Stimulated activated CD8-positive, alpha-beta memory T cell treated with anti-CD3 and anti-CD28 coated beads, Interleukin-2, amount 100 ng/mL, for 1 hour (primary cell): ENCODE results near the gene SRSF1.

Source experiments
- DNase-seq, 2 donors: peaks; one replicate each; pipeline ENCODE4 v3.0.0-alpha.2; 2020; ENCODE audit warnings: low read depth in 2 of 2

SRSF1 gene

DNA sequence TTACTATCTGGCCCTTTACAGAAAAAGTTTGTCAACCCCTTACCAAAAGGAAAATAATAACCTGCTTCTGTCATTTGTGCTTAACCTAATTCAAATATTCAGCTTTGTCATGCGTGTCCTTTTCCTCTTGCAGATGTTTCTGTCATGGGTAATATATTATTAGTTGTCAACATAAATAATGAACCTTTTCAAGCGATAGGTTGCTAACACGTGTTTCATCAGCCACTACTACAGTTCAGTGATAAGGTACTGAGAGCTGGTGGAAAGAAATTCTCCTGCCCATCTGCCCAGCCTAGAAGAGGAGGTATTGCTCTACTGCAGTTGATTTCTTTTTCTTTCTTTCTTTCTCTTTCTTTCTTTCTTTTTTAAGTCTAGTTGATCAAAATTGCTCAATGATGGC is 12.0 kb upstream of the SRSF1 start:
- DNase-seq: no peak

DNA sequence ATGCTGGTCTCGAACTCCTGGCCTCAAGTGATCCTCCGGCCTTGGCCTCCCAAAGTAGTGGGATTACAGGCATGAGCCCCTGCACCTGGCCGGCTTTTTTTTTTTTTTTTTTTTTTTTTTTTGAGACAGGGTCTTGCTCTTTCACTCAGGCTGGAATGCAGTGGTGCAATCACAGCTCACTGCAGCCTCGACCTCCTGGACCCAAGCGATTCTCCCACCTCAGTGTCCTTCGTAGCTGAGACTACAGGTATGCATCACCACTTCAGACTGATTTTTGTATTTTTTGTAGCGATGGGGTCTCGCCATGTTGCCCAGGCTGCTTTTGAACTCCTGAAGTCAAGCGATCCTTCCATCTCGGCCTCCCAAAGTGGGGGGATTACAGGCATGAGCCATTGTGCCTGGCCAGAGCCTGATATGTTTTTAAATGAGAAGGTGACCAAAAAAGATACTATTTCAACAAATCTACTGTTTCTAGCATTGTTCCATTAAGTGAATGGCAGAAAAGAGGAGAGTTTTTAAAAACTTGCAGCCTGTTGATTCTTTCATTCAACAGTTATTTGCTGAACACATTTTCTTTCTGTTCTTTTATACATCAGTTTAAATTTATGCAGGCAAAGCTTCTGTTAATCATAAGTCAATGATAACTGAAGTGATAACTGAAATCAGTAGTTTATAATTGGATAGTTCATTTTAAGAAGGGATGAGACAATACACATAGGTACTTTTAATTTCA is 3.2 kb upstream of the SRSF1 start:
- DNase-seq: no peak

DNA sequence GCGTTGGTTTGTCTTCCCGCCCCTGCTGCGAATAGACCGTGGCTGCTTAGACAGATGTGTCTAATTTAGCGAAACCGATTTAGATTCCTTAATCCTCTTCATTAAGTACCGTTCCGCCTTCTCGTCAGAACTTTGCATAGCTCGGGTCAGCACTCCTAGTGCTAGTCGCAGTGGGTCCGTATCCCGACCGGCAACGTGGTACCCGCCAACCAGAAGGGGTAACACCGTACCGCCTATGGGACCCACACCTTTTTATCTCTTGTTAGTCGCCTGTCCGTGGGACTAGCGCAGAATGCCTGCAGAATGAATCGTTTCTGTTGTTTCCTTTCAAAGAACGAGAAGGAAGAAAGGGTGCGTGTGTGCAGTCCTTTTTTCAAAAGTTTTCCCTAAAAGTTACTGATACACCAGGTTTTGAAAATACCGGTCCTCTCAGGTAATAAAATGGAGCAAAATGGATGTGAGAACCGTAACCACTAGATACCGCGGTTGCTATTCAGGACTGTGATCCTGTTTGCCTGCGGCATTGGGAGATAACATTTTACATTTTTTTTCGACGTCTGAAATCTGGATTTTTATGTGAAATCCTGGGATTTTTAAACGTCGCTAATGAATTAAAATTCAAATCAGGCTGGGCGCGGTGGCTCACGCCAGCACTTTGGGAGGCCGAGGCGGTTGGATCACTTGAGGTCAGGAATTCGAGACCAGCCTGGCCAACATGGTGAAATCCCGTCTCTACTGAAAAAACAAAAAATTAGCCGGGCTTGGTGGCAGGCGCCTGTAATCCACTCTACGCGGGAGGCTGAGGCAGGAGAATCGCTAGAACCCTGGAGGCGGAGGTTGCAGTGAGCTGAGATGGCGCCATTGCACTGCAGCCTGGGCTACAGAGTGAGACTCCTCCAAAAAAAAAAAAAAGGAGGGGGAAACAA is 998 bp upstream of the SRSF1 start:
- DNase-seq: no peak

DNA sequence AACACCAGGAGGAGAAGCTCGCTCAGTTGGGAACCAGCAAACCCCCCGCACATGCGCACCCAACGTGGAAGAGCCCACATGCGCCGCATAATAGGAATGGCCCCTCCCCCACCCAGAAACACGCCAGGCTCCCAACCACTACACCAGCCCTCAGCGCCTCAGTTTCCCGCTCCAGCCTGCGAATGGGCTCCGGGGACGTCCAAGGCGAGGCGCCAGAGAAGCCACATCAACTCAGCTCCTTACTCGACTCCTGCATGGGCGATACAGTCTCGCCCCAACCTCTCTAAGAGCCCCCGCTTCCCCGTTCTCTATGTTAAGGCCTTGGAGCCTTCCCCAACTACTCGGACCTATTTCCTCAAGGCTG is 504 bp downstream of the SRSF1 start:
- peak in 1 of 2 donors; percentile 27 for DNase-seq

DNA sequence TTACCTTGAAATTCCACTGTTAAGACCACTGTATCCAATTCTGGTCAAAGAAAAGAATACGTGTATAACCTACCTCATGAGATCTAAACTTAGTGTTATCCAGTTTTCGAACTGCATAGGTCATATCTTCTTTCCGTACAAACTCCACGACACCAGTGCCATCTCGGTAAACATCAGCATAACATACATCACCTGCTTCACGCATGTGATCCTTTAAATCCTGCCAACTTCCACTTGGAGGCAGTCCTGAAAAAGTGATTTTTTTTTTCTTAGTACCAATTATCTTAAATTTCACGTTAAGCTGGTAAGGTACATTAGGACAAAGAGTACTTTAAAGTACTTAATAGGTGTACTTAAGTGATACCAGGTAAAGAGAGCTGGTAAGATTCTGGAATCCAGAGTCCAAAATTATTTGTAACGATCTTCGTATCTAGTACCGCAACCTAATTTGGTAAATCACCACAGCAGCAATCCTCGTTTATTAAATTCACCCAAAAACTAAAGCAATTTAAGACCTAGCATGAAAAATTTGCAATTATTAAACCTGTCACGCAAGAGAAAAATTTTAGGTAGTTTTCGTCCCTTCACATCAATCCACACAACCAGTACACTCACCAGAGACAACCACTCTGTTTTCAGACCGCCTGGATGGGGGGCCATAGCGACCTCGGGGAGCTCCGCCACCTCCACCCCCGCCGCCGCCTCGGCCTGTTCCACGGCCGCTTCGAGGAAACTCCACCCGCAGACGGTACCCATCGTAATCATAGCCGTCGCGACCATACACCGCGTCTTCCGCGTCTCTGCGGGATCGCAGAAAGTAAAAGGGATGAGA is 1.1 kb downstream of the SRSF1 start:
- DNase-seq: peak in 1 of 2 donors; percentile 31

DNA sequence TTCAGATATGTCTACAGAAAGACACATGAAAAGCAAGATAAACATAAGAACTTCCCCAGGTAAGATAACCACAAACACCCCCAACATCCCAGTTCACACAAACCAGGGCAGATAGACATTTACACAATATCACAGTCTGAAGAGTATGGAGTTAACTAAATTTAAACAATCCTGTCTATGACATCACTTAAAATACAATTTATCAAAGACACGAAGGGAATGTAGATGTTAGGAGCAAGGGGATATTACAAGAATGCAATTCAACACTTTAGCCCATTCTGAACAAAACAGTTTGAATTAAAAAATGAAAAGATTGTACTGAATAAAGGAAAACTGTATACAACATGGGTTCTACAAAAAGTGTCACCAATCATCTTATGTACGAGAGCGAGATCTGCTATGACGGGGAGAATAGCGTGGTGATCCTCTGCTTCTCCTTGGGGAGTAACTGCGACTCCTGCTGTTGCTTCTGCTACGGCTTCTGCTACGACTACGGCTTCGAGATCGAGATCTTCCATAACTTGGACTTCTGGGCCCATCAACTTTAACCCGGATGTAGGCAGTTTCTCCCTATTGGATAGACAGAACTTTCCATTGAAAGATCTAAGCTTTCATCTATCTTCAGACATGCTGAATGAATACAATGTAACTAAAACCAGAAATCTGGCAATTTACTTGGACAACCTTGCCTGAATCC is 1.9 kb downstream of the SRSF1 start:
- no peak for DNase-seq

DNA sequence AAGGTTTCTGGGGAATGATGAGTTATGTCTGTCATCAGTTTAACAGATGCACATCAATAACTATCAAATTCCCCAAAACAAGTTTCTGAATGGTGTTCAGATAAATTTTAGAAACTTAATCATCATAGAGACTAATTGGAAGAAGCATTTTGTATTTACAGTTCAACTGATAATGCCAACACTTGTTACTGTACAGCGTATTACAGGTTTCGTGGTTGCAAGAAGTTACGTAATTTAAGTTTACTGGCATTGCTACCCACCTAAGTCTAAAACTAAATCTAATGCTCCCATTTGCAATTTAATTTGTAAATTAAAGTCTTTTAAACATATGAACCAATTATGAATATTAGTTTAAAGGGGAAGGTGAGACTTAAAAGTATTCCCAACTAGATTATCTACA is 3.0 kb downstream of the SRSF1 start:
- no peak for DNase-seq

DNA sequence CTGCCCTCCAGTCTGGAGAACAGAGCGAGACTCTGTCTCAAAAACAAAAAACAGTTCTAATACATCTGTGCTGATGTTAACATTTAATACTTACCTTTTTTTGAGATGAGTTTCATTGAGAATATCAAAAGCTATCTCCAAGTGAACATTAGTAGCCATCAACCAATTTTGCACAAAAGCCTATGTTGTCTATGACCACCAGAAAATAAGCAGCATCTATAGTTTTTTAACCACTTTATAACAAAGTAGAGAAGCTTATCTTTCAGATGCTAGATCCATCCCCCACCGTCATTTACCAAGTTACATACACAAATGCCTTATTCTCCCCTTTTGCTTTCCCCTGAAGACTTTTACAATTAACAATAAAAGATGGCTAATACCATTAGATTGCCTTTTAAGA is 4.1 kb downstream of the SRSF1 start:
- DNase-seq: no peak

DNA sequence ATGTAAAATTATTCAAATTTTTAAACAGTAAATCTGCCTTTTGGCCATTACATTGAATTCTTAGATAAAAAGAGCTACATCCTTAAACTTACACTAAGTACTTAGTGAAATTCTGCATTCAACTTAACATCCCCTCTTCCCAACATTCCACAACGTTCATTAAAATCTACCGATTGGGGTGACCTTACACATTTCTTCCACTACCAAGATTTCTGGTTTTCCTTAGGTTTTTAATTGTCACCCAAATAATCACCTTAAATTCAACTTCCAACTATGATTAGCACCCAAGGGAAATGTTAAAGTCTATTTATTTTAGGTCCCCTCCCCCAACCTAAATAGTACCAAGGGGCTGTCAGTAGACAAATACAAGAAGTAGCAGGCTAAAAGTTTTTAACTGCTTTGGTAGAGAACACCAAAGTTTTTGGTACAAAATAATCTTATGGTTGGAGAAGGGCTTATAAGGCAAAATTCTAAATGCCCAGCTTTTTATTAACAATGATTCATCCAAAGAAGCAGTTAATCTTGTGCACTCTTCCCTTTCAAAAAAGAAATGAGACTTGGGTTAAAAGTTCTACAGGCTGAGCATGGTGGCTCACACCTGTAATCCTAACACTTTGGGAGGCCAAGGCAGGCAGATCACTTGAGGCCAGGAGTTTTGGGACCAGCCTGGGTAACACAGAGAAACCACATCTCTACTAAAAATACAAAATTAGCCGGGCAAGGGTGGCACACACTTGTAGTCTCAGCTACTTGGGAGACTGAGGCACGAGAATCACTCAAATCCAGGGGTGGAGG is 4.7 kb downstream of the SRSF1 start:
- DNase-seq: no peak

DNA sequence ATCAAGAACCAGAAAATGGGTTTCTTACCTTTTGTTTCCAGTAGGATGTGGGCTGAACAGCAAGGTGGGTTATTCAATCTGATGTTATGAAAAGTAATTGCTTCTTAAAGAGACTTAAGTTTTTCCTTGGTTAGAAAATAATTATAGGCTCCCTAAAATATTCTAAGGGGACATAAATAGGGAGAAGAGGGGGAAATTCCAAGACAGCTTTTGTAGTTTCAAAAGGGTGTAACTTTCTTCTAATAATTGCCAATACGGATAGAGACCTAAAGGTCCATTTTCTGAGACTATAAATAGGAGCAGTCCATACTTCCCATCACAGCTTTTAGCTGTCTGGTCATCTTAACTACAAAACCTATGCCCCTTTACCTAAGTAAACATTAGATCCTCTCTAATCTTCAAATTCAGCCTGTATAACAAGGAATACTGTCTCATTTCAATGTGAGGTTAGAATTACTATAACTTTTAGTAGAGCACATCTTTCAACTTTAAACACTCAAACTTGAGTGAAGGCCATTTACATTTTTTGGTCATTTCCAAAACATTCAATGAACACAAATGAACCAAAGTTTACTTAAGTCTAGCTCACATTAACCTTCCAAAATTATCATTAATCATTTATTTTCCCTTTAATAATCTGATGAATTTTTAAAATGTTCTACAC is 5.5 kb downstream of the SRSF1 start:
- no peak for DNase-seq

DNA sequence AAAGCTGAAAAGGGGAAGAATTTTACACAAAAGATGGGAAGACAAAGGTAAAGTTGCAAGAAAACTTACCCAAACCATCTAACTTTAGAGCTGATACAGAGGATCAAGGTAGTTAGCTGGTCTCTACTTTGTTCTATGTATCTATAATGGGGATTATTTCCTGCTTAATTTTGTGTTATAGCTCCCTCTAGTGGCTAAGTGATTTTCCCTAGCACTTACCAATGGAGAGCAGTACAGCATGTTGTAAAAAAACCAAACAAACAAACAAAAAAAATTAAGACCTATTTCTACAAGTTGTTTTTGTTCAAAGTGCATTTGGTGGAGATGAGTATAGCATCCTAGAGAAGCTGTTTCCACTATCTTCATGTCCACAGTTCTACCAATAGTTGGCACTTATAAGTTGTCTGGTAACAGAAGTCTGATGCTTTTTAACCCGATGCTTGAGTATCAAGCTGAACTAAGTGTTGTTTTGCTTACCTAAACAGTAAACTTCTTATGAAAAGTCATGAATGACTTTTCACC is 7.5 kb downstream of the SRSF1 start:
- DNase-seq: no peak

DNA sequence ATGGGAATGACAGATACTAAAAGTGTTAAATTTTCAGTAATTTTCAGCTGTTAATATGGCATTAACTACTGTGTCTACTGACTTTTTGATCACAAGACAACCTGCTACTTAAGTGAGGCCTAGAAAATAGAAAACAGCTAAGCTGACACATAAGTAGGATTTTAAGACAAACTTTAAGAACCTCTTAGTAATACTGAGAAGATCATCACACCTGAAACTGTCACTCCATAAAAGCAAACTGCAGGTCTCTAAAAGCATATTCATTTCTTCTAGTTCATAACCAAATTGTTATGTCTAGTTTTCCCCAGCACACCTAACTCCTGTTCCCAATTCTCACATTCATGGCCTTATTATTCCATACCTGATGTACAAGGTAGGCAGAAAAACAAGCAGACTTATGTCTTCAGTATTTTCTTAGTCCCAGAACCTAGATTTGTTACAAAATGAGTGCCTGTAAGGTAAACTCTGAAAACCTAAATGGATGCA is 8.0 kb downstream of the SRSF1 start:
- no peak for DNase-seq

DNA sequence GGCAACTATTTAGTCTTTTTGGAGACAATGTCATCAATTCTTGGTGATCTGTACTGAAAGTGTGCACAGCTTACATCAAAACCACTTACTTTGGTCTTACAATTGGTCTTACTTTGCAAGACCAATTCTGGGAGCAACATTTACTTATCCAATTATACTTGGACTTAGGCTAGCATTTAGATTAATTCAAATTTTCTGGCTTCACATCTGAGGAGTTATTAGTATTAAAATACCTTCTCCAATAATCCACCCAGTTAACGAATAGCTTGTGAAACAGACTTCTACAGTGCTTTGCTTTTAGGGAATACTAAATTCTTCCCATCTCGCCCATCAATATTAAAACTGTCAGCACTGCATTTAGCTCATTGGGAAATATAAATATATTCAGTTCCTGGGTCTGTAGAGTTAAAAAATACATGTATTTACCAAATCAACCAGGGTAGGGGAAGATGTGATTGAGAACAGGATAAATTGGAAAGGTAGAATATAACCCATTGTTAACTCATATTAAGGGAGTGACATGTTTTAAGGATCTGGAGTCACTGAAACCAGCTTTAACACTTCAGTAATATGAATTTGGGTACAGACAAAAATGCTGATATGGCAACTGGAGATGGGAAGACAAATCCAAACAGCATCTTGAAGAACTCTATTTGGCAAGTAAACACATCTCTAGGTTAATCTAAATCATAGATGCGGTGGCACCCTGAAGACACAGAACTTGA is 9.8 kb downstream of the SRSF1 start:
- no peak for DNase-seq

DNA sequence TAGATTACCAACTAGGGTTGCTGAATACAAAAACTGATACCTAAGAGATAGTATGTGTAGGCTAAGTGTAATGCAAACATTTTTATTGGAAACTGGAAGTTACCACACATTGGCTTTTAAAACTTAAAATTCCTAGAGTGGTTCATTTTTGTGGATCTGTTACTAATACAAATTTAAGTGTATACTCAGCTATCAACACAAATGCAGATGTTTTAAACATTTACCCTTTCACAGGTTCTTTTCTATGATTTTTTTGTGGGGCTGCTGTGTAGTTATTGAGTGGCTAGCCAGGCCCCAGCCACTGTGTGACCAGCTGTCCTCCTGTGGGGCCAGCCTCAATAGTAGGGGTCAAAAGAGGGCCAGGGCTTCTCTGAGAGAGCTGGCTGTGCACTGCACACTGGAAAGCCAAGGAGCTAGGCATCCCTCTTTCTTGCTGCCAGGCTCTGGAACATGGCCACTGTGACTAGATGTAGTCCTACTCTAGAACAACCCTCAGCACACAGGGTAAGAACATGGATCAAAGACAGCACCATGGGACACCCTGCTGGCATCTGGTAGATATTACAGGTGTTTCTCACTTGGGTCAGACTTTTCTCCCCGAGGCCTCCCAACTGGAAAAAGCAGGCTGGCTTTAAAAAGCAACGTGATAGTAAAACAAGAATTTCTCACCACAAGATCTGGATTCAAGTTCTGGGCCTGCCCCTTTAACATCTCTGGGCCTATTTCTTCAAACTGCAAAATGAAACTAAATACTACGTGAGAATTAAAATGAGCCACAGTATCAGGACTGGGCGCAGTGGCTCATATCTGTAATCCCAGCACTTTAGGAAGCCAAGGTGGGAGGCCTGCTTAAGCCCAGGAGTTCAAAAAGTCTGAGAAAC is 11.7 kb downstream of the SRSF1 start:
- DNase-seq: peak; percentile 10 to 12

DNA sequence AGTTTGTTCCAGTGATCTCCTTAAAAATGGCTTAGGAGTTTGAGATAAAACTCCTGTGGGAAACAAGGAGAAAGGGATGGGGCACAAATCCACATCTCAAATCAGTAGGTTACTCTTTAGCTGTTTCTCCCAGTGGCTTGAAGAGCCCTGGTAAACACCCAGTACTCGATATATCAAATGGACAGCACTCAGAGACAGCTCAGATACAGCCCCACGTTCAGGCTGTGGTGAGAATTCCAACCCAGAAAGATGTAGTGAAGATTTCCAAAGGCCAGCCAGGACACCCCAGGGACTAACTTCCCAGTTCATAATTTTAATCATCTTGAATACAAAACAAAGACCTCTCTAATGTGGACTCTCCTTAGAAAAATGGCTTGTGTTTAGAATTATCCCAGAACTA is 12.6 kb downstream of the SRSF1 start:
- DNase-seq: no peak

DNA sequence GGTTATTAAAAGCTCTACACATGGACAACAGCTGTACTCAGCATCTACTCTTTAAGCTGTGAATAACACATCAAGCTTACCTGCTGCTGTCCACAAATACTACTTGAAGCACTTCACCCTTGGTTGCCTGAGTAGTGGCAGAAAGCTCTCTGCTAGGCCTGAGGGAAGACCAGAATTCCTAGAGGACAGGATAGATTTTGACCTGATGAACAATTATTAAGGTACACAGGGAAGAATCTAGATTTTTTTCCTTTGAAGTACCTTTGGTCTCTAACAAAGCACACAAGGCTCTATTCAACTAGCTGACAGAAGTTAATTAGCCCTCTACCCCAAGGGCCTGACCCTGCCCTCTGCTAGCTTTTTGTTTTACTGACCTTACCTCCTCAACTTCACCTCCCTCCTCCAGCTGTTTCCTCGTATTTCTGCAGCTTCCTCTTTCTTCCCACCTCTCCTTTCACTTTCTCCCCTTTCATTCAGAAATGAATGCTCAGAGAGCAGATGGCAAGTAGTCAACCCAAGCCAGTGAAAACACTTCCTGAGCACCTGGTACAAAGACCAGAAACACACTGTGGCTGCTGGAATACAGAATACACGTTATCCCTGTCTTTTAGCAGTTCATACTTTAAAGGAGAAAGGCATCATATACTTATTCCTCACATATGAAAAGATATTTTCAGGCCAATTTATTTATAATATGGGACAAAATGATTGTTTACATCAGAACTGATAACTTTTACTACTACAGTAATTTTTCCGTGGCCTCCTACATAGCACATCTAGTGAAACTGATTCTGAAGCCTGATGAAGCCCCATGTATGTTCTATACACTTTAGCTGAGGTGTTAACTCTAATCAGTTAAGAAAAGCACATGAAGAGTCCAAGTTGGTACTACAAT is 13.3 kb downstream of the SRSF1 start:
- no peak for DNase-seq

DNA sequence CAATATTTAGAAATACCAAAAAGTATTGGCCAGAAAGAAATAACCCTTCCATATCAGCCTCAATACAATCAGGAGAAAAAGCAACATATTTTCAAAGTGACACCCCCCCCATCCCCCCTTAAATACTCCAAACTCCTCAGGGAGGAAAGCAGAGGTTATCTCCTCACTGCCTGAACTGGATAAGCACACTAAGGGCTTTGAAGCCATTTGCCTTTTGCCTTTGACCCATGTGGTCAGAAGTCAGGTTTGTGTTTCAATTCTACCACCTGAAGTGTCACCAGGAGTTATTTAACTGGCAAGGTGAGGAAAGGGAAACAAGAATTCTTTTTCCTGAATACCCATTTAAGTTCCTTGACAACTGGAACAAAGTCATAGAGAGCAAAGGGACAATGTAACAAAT is 15.5 kb downstream of the SRSF1 start:
- DNase-seq: no peak
